HG02642 (cell line): Measurements from ENCODE around the gene CD164.
A peak's percentile ranks its signal among the peaks of the same experiment; 100 is the strongest.
"Not testable (repeated sequence)": the region's sequence is repeated elsewhere in the genome, so short reads cannot be mapped to it uniquely, and the experiment has no call there.

Experiments used
- ATAC-seq: cut with Tn5 transposase; IDR thresholded peaks from one replicate; pipeline ENCODE4 v1.9.1; 2021; ENCODE audit warnings: mild to moderate bottlenecking; ENCODE audit not compliant: unreplicated experiment, poor library complexity

CD164 gene

GRCh38 chr6:109377717-109378116, 4.5 kb downstream of the CD164 start:
- ATAC-seq, result no peak

- ATAC-seq, result no peak
Observed at GRCh38 chr6:109374326-109374892, 7.9 kb downstream of the CD164 start.

- ATAC-seq, result peak; percentile 96
Observed at GRCh38 chr6:109373762-109374161, 8.5 kb downstream of the CD164 start.

GRCh38 chr6:109373331-109373730, 8.9 kb downstream of the CD164 start:
- ATAC-seq, result peak; percentile 13

- ATAC-seq, result no peak
Observed at GRCh38 chr6:109372130-109372529, 10.1 kb downstream of the CD164 start.

GRCh38 chr6:109370792-109371191, 11.5 kb downstream of the CD164 start:
- no peak for ATAC-seq

- ATAC-seq, result no peak
Observed at GRCh38 chr6:109370336-109370735, 11.9 kb downstream of the CD164 start.

- no peak for ATAC-seq
Observed at GRCh38 chr6:109369728-109370127, 12.5 kb downstream of the CD164 start.

GRCh38 chr6:109364382-109365078, 17.7 kb downstream of the CD164 start:
- ATAC-seq, result not testable (repeated sequence)

GRCh38 chr6:109363753-109364152, 18.5 kb downstream of the CD164 start:
- ATAC-seq, result no peak

- ATAC-seq, result no peak
Observed at GRCh38 chr6:109362102-109362884, 20.0 kb downstream of the CD164 start.

- ATAC-seq, result no peak
Observed at GRCh38 chr6:109360791-109361190, 21.5 kb downstream of the CD164 start.

GRCh38 chr6:109360281-109360680, 22.0 kb downstream of the CD164 start:
- ATAC-seq, result no peak

GRCh38 chr6:109359248-109359647, 23.0 kb downstream of the CD164 start:
- no peak for ATAC-seq

- no peak for ATAC-seq
Observed at GRCh38 chr6:109358204-109358603, 24.1 kb downstream of the CD164 start.

- ATAC-seq, result no peak
Observed at GRCh38 chr6:109356237-109356636, 26.0 kb downstream of the CD164 start.

GRCh38 chr6:109351231-109352130, 30.8 kb downstream of the CD164 start:
- ATAC-seq, result no peak

GRCh38 chr6:109349419-109349987, 32.8 kb downstream of the CD164 start:
- ATAC-seq, result no peak

GRCh38 chr6:109348226-109348625, 34.0 kb downstream of the CD164 start:
- no peak for ATAC-seq

GRCh38 chr6:109347779-109348178, 34.5 kb downstream of the CD164 start:
- ATAC-seq, result no peak
